ENCODE measurements around the gene NGEF. TPM values are rescaled to one million over a fixed set of nuclear protein-coding genes. Genes with fewer than 3 reads are reported as not detected.

NGEF gene
- total and polyA plus RNA-seq, 10 of the 15 experiments (the other 5 are each of a cell fraction or from before 2014, with no cell fraction given): 0.12 TPM; not detected in 9

- in situ Hi-C loops (cut with MboI) (no loop called here), intact Hi-C loops (cut with micrococcal nuclease; ENCODE audit: unreplicated experiment) (no loop called here)
- FAIRE-seq (no peak), DNase-seq (ENCODE audit: low read depth, low spot score) (no peak), ATAC-seq (no peak)
- Histone ChIP-seq H3K79me2 (ENCODE audit: control insufficient read depth, insufficient read depth, low read length) (no peaks in the 10 kb centered on the region), H3K4me3 (no peak overlapping the region), H3K9me3 (replicated peaks; ENCODE audit: control insufficient read depth, insufficient read depth, low read length) (no peaks in the 10 kb centered on the region), H3K27me3 (replicated peaks in 1 of 2; ENCODE audit: control insufficient read depth in 2 of 2, insufficient read depth in 2 of 2, low read length in 1 of 2) (no peaks in the 10 kb centered on the region; a peak in 2 of 4 replicates), H2AFZ (ENCODE audit: control insufficient read depth, low read depth, low read length) (no peak overlapping the region), H3K36me3 (ENCODE audit: control insufficient read depth in 2 of 2, insufficient read depth in 2 of 2, low read length in 1 of 2) (no peaks in the 10 kb centered on the region), H3K27ac (ENCODE audit: control insufficient read depth, insufficient read depth) (no peak overlapping the region), H3K9ac (ENCODE audit: control insufficient read depth, insufficient read depth, low read length) (no peak overlapping the region), H3K4me2 (ENCODE audit: control insufficient read depth, insufficient read depth) (no peak overlapping the region), H4K20me1 (ENCODE audit: control insufficient read depth, insufficient read depth) (no peaks in the 10 kb centered on the region), H3K4me1 (ENCODE audit: control insufficient read depth, insufficient read depth, low read length) (no peaks in the 10 kb centered on the region)
- 40% methylated on average over 5 of the region's 5 CpGs for WGBS (ENCODE audit: insufficient coverage, insufficient replicate concordance, low lambda C conversion rate, missing lambda C conversion rate)
- ChIA-PET RAD21 (ENCODE audit: unreplicated experiment) (no interaction called here), CTCF (interaction anchor here (1.2 to 1.7 kb wide), 2 partner anchors 9 to 269 kb away, joined by 4 read pairs; no protein-coding TSS in a partner anchor), POLR2A (no interaction called here), SMC1A (ENCODE audit: uncharacterized antibody, unreplicated experiment) (no interaction called here)
- no TSS peak for BruUV-seq (replicated peaks)
- TF ChIP-seq ZSCAN29 (IDR thresholded peaks at IDR 0.05): no peak
- no peak for TF ChIP-seq PAX5 (IDR thresholded peaks at IDR 0.05; ENCODE audit: borderline replicate concordance, low read depth, low read length)
- TF ChIP-seq, protein P1, sequence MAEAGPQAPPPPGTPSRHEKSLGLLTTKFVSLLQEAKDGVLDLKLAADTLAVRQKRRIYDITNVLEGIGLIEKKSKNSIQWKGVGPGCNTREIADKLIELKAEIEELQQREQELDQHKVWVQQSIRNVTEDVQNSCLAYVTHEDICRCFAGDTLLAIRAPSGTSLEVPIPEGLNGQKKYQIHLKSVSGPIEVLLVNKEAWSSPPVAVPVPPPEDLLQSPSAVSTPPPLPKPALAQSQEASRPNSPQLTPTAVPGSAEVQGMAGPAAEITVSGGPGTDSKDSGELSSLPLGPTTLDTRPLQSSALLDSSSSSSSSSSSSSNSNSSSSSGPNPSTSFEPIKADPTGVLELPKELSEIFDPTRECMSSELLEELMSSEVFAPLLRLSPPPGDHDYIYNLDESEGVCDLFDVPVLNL (IDR thresholded peaks at IDR 0.05; ENCODE audit: low read depth, low read length): no peak
- TF ChIP-seq IRF4 (IDR thresholded peaks at IDR 0.05; ENCODE audit: low read depth, low read length): no peak
- TF ChIP-seq TCF3 (IDR thresholded peaks at IDR 0.05; ENCODE audit: borderline replicate concordance, insufficient read depth, low read depth, low read length): no peak
- no peak for TF ChIP-seq SMAD5 (IDR thresholded peaks at IDR 0.05; ENCODE audit: low read depth)
- TF ChIP-seq EP300 (IDR thresholded peaks at IDR 0.05; ENCODE audit: borderline replicate concordance in 1 of 2, control insufficient read depth in 1 of 2, low read depth in 2 of 2, low read length in 2 of 2): no peak
- no peak for TF ChIP-seq NR2C1 (IDR thresholded peaks at IDR 0.05)
- TF ChIP-seq IKZF1 (conservative IDR thresholded peaks at IDR 0.05): no peak
- TF ChIP-seq BHLHE40 (IDR thresholded peaks at IDR 0.05; ENCODE audit: borderline replicate concordance in 1 of 2, low read depth in 2 of 2, low read length in 1 of 2): no peak
- no peak for TF ChIP-seq JUND (IDR thresholded peaks at IDR 0.05; ENCODE audit: low read depth, low read length)
- no peak for TF ChIP-seq NFXL1 (IDR thresholded peaks at IDR 0.05; ENCODE audit: borderline replicate concordance)
- no peak for TF ChIP-seq NFIC (IDR thresholded peaks at IDR 0.05; ENCODE audit: low read depth, low read length)
- TF ChIP-seq PRDM15 (CRISPR knock-in tag; IDR thresholded peaks at IDR 0.05): no peak
- TF ChIP-seq, protein P2, sequence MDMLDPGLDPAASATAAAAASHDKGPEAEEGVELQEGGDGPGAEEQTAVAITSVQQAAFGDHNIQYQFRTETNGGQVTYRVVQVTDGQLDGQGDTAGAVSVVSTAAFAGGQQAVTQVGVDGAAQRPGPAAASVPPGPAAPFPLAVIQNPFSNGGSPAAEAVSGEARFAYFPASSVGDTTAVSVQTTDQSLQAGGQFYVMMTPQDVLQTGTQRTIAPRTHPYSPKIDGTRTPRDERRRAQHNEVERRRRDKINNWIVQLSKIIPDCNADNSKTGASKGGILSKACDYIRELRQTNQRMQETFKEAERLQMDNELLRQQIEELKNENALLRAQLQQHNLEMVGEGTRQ (IDR thresholded peaks at IDR 0.05; ENCODE audit: borderline replicate concordance, low read depth, low read length): no peak
- TF ChIP-seq CREB1 (IDR thresholded peaks at IDR 0.05; ENCODE audit: low read depth): no peak
Measured at GRCh38 chr2:232981767-232982360, 31.2 kb downstream of the NGEF start.
